SU-DHL-6 (cell line): Measurements from ENCODE around the gene SYK.

ENCODE experiments used
- EZH2phosphoT487 ChIP-seq: fragments of 200-600 bp; sonication (generic), shearing (Covaris generic); conservative IDR thresholded peaks from 2 replicates; pipeline ENCODE4 v1.6.1; 2018; ENCODE audit warnings: mild to moderate bottlenecking, antibody characterized with exemption, low read length, moderate library complexity, mixed read lengths
- TF ChIP-seq, protein P1 (sequence below): fragments of 200-600 bp; sonication (generic); IDR thresholded peaks from one replicate; pipeline ENCODE4 v1.5.1; 2017; ENCODE audit warnings: antibody characterized with exemption, mild to moderate bottlenecking, low read length, moderate library complexity; ENCODE audit not compliant: insufficient read depth, poor library complexity, severe bottlenecking

DNA sequence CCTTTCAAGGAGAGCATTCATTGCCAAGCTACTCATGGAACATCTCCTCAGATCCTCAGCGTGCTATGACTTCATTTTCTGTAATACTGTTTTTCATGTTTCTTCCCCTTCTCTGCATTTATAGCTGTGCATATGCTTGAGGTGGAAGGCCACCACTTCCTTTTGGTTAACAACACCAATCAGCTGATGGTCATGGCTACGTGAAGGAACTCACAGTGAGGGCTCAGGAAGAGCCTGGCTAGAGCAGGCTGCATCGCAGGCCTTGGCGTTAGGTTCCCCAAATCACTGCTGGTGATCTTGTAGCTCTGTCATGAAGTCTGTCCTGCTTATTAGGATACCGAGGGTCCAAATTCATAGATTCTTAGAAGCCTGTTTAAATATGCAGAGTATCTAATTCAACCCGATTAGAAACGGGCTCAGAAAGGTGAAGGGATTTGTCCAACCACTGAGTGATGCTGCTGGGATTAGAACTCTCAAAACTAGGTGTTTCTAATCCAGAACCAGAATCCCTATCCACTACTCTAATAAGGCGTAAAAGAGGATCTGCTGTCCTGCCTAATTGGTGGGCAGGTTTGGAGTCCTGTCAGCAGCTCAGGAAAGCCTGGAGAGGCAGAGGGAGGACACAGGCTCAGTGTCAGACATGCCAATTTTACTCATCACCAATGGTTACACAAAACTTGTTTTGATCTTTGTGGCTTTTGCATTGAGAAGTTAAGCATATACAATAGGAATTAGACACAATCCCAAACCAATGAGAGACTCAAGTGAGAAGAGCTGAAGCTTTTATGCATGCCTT, 7.5 kb downstream of the SYK start:
- TF ChIP-seq, protein P1, sequence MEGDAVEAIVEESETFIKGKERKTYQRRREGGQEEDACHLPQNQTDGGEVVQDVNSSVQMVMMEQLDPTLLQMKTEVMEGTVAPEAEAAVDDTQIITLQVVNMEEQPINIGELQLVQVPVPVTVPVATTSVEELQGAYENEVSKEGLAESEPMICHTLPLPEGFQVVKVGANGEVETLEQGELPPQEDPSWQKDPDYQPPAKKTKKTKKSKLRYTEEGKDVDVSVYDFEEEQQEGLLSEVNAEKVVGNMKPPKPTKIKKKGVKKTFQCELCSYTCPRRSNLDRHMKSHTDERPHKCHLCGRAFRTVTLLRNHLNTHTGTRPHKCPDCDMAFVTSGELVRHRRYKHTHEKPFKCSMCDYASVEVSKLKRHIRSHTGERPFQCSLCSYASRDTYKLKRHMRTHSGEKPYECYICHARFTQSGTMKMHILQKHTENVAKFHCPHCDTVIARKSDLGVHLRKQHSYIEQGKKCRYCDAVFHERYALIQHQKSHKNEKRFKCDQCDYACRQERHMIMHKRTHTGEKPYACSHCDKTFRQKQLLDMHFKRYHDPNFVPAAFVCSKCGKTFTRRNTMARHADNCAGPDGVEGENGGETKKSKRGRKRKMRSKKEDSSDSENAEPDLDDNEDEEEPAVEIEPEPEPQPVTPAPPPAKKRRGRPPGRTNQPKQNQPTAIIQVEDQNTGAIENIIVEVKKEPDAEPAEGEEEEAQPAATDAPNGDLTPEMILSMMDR = no peak
- TF ChIP-seq EZH2phosphoT487 = no peak
